ENCODE results near the gene ABCC8.

DNA sequence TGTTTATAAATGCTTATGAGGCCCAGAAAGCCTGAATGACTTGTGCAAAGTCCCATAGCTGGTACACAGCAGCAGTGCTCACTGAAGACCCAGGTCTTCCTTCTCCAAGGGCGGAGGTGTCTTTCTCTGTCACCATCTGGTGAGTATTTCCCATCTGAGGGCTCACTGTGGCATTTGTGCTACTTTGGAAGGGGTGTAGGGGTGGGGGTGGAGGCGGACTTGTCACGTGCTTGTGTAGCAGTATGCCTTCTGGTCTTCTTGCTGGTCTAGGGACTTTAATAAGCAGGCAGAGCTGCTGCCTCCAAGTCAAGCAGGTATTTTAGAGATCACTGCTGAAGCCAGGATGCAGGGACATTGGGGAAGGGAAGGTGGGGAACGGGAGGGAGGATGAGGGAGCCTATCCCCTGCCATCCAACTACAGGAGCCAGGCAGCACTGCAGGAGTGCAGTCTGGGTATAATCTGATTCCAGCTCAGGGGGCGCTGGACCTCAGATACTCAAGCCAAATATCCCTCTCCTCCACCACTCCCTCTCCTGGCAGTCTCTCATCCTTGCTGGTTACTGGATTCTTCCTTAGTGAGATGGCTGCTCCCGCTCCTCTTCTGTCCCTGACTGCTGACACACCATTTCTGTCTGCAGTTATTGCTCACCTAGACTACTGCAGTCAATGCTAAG, 3.4 kb downstream of the ABCC8 start:
- no peak for TF ChIP-seq EZH2 (IDR thresholded peaks at IDR 0.05)
- no peak for TF ChIP-seq POLR2AphosphoS5 (IDR thresholded peaks at IDR 0.05; ENCODE audit: borderline replicate concordance, low read depth, low read length)
- no peak for TF ChIP-seq FOXP2 (optimal IDR thresholded peaks at IDR 0.05; ENCODE audit: control extremely low read depth, extremely low read length, insufficient read depth)

Data from SK-N-MC (cell line).